ENCODE measurements around the gene STIMATE.

The STIMATE gene

GRCh38 chr3:52809149-52809548 is 88.2 kb downstream of the STIMATE start:
- Histone ChIP-seq H3K27ac (ENCODE audit: low read length) (no peak overlapping the region), H3K4me1 (ENCODE audit: low read length) (no peaks in the 10 kb centered on the region), H3K27me3 (replicated peaks; ENCODE audit: insufficient read depth, low read length) (no peaks in the 10 kb centered on the region), H3K4me3 (ENCODE audit: low read length) (no peak overlapping the region), H3K9me3 (replicated peaks; ENCODE audit: insufficient read depth, low read length) (no peaks in the 10 kb centered on the region), H4K20me1 (ENCODE audit: insufficient read depth, low read length) (no peaks in the 10 kb centered on the region), H3K36me3 (replicated peaks; ENCODE audit: insufficient read depth, low read length) (no peaks in the 10 kb centered on the region), H3F3A (ENCODE audit: insufficient read depth, low read length) (no peaks in the 10 kb centered on the region), H3K4me2 (ENCODE audit: low read depth, low read length) (no peak overlapping the region), H2AFZ (ENCODE audit: low read length) (no peak overlapping the region), H3K9ac (ENCODE audit: low read length) (no peak overlapping the region), H3K79me2 (ENCODE audit: low read length) (no peaks in the 10 kb centered on the region), H3K9me2 (replicated peaks; ENCODE audit: insufficient read depth, low read length) (no peaks in the 10 kb centered on the region)
- DNase-seq = no peak
- TF ChIP-seq CTCF (IDR thresholded peaks at IDR 0.05; ENCODE audit: low read length) (no peak), EZH2 (optimal IDR thresholded peaks at IDR 0.05; ENCODE audit: low read depth, low read length) (no peak), EZH2phosphoT487 (IDR thresholded peaks at IDR 0.05; ENCODE audit: low read length) (no peak)

GRCh38 chr3:52805270-52806039 is 91.9 kb downstream of the STIMATE start:
- Histone ChIP-seq H3K27me3 (replicated peaks; ENCODE audit: insufficient read depth, low read length) (no peaks in the 10 kb centered on the region), H3K9ac (ENCODE audit: low read length) (no peak overlapping the region), H4K20me1 (ENCODE audit: insufficient read depth, low read length) (no peaks in the 10 kb centered on the region), H3K79me2 (ENCODE audit: low read length) (no peaks in the 10 kb centered on the region), H3K9me3 (replicated peaks; ENCODE audit: insufficient read depth, low read length) (no peaks in the 10 kb centered on the region), H3K36me3 (replicated peaks; ENCODE audit: insufficient read depth, low read length) (no peaks in the 10 kb centered on the region), H3K27ac (ENCODE audit: low read length) (no peak overlapping the region), H2AFZ (ENCODE audit: low read length) (no peak overlapping the region), H3F3A (ENCODE audit: insufficient read depth, low read length) (no peaks in the 10 kb centered on the region), H3K4me3 (ENCODE audit: low read length) (no peak overlapping the region), H3K9me2 (replicated peaks; ENCODE audit: insufficient read depth, low read length) (no peaks in the 10 kb centered on the region), H3K4me2 (ENCODE audit: low read depth, low read length) (no peak overlapping the region), H3K4me1 (ENCODE audit: low read length) (no peaks in the 10 kb centered on the region)
- DNase-seq = no peak
- no peak for TF ChIP-seq EZH2phosphoT487 (IDR thresholded peaks at IDR 0.05; ENCODE audit: low read length)
- no peak for TF ChIP-seq EZH2 (optimal IDR thresholded peaks at IDR 0.05; ENCODE audit: low read depth, low read length)
- TF ChIP-seq CTCF (IDR thresholded peaks at IDR 0.05; ENCODE audit: low read length) = no peak

GRCh38 chr3:52801839-52802238 is 95.5 kb downstream of the STIMATE start:
- Histone ChIP-seq H2AFZ (ENCODE audit: low read length) (no peak overlapping the region), H3K9ac (ENCODE audit: low read length) (no peak overlapping the region), H3K4me3 (ENCODE audit: low read length) (no peak overlapping the region), H3K36me3 (replicated peaks; ENCODE audit: insufficient read depth, low read length) (no peaks in the 10 kb centered on the region), H3K4me2 (ENCODE audit: low read depth, low read length) (no peak overlapping the region), H4K20me1 (ENCODE audit: insufficient read depth, low read length) (no peaks in the 10 kb centered on the region), H3K27ac (ENCODE audit: low read length) (no peak overlapping the region), H3K79me2 (ENCODE audit: low read length) (no peaks in the 10 kb centered on the region), H3K4me1 (ENCODE audit: low read length) (no peaks in the 10 kb centered on the region), H3K27me3 (replicated peaks; ENCODE audit: insufficient read depth, low read length) (no peaks in the 10 kb centered on the region), H3K9me2 (replicated peaks; ENCODE audit: insufficient read depth, low read length) (no peaks in the 10 kb centered on the region), H3K9me3 (replicated peaks; ENCODE audit: insufficient read depth, low read length) (no peaks in the 10 kb centered on the region), H3F3A (ENCODE audit: insufficient read depth, low read length) (no peaks in the 10 kb centered on the region)
- DNase-seq = no peak
- TF ChIP-seq EZH2phosphoT487 (IDR thresholded peaks at IDR 0.05; ENCODE audit: low read length) (no peak), EZH2 (optimal IDR thresholded peaks at IDR 0.05; ENCODE audit: low read depth, low read length) (no peak), CTCF (IDR thresholded peaks at IDR 0.05; ENCODE audit: low read length) (no peak)
